Stimulated activated CD8-positive, alpha-beta memory T cell treated with anti-CD3 and anti-CD28 coated beads, Interleukin-15, amount 100 ng/mL, for 24 hours (primary cell): Measurements from ENCODE around the gene PSMG4.

Experiments
- DNase-seq: peaks from one replicate; pipeline ENCODE4 v3.0.0-alpha.2; 2020; ENCODE audit warnings: low read depth

Gene PSMG4

DNA sequence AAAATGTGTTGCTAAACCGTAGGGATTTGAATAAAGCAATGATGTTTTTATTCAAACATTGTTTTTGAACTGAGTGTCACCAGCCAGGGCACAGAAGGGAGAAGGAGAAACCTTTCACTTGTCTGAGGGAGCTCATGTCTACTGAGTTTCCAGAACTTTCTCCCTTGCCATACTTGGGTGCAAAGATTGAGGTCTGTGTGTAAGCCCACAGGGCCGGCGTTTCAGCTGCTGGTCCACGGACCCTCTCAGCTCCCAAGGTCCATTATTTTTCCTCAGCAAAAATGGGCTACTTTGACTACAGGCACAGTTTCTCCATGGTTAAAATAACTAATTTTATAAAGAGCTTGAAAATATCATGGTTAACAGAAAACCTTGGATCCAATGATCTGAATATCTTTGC, 32.6 kb downstream of the PSMG4 start:
- DNase-seq = no peak

DNA sequence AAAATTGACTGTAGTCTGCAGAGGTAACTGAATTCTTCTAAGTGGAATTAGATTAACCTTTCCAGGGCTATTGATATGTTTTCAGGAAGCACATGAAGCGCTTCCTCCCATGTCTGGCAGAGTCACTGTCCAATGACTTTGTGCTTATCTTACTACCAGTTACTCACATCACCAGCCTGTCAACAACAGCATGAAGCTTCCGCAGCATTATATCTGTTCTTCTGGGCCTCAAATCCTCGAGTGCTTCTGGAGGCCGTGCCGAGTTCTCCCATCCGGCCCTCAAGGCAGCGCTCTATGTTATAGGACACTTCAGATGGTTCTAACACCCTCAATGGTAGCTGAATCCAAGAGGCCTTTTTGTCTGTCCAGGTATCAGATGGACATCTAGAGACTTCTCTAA, 33.2 kb downstream of the PSMG4 start:
- no peak for DNase-seq

DNA sequence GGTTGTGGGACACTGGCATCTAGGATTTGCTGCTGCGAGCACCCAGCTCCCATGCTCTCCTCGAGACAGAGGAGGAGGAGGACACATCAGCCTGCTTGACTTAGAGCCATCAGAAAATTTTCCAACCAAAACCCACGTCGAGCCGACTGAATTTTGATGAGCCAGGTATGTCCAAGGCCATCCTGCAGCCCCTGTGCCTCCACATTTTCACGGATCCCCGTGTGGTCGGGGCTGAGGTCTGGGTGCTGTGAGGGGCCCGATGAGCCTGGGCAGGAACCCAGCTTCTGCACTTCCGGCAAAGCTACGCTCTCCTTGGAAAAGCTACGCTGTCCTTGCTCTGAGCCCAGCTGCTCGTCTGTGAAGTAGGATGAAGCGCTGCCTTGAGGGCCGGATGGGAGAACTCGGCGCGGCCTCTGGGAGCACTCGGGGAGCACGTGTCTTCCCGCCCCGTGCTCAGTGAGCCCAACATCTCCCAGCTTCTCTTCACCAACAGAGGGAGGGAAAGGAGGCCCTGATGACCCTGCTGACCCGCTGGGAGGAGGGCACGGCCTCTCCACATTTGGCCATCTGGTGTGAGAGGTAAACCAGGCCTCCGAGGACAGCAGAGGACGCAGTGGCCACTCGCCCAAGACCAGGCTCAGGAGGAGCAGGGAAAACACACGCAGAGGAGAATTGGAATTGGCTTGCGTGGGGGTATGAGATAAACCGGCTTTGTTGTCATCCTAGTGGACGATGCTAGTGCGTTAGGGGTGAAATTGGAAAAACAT, 33.9 kb downstream of the PSMG4 start:
- DNase-seq = no peak

DNA sequence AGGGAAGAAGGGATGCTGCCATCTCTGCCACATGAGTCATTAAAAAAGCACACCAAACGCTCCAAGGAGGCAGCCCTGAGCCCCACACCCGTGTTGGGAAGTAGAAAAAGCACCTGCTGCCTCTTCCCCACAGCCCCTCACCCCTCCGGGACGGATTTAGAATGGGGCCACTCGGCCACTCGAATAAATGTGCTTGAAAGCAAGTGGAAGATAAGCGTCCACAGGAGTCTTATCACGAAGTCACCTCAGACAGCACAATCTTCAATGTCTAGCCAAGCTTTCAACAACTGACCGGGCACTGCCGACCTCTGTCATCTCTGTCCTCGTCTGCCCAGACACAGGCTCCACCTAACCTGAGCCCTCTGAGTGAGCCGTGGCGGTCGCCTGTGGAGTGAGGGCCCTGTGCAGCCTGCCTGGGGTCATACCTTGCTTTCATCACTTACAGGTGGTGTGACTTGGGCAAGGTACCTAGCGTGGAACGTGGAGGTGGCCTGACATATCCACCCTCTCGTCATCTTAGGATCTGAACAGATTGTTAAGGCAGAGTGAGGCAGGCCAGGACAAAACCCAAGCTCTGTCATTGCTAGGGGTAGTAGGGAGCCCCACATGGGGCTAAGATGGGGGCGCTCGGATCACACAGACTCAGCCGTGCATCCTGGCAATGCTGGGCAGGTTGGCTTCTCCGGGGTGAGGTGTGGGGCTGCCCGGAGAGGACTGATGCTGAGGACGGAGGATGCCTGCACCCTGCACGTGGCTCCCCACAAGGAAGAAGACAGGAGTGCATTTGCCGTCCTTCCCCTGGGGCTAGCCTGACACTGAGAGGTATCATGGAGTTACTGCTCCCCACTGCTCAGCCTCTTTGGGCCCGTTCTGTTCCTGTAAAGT, 34.8 kb downstream of the PSMG4 start:
- DNase-seq = no peak

DNA sequence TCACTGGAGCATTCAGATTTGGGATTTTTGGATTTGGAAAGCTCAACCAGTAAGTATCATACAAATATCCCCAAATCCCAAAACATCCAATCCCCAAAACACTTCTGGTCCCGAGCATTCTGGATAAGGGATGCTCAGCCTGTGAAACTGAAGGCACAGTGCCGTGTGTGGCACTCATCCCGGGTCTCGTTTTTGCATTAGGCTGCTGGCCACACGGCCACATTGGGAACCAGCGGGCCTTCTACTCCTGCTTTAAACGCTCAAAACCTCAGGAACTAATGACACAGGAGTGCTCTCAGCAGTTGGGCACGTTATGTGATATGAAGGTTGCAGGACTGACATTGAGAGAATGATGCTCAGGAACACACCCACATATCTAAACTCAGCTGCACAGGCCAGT, 35.6 kb downstream of the PSMG4 start:
- DNase-seq = no peak

DNA sequence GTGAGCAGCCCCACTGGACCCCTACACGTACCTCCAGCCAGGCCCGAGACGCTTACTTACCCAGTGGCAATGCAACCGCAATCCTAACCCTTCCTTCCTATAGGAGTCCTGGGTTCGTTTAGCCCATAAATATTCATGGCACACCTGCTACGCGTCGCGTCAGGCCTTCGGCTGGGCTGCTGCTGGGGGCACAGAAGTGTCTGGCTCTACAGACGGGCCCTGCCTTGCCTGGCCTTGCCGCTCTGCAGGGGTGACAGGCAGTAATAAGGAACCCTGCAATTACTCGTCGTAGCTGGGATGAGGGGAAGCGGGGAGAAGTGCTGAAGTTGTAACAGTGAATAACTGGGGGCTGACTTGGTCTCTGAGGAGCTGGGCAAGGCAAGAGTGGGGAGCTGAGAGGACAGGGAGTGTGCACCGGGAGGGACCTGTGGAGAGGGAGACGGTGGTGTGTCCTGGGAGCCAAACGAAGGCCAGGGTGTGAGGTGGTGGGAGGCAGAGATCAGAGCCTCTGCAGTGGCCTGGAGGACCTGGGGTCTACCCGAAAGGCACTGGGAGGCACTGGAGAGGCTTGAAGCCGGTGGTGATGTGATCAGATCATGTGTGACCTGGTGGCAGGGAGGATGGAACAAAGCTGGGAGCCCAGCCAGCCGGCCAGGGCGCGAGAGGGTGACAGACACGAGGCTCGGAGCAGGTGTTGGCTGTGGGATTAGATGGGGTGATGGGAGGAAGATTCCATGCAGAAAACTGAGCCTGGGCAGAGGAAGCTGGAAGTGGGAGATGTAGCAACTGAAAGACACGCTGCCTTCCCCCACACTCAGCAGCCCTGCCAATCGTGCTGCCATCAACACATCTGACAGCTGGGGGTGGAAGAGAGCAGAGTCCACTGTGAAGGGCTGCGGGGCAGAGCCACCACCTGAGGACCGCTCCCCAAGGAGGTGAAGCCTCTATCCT, 36.4 kb downstream of the PSMG4 start:
- no peak for DNase-seq

DNA sequence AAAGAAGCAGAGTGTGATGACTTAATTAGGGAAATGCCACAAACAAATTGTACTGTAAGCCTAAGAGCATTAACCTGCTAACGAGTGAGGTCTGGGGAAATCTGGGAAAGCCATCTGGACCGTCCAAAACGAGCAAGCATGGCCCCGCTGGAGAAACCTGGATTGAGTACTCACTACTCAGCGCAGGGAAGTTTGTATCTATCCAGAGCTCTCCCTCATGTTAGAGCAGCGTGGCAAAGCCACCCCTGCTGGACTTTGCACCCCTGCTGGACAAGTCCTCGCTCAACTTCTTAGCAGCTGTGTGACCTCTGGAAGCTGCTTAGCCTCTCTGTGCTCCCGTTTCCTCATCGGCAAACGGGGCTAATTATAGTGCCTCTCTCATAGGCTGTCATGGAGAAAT, 37.3 kb downstream of the PSMG4 start:
- DNase-seq = no peak

DNA sequence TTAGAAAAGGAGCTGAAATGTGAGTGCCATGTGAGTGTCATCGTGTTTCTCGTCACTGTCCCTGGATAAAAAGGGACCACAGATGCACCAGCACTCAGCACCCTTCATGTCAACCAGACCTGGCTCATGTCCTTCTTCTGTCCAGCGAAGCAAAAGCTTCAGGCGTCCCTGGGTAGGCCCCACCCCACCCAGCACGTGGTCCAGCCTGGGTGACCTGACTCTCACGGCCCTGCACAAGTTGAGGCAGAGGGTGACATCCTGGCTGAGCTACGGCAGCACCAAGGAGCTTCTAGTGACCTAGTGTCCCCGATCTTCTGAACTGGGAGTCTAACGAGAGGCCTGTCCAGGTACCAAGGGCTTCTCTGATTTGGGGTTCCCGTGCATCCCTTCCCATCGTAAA, 37.8 kb downstream of the PSMG4 start:
- DNase-seq = no peak

DNA sequence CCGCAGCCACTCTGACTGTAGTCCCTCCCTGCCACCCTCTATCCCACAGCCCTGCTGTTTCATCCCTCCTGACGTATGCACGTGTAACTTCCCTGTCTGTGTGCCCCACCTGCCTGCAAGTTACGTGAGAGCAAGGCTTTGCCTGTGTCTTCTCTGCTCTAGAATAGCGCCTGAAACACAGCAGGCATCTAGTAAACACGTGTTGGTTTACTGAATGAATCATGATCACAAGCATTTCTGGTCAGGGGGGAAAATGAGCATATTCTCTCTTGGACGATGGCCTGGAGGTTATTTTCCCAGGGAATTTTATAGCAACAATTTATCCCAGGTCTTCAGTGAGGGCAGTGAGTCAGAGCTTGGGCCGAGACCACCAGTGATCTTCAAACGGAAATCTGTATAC, 38.3 kb downstream of the PSMG4 start:
- no peak for DNase-seq

DNA sequence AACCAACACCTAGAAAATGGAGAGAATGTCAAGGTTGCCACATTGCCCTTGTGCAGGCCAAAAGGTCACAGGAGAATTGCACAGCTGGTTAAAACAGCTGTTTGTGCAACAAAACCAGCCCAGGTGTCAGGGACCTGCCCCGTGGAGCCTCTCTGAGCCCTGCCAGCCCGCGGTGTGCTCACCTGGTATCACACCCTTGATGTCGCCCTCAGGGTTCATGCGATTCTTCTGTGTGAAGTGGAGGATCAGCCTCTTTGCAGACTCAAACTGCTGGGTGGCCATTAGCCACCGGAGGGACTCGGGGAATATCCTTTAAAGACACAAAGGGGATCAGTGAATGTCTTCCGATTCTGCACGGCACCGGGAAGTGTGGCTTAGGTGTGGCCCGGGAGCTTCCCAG, 39.2 kb downstream of the PSMG4 start:
- no peak for DNase-seq

DNA sequence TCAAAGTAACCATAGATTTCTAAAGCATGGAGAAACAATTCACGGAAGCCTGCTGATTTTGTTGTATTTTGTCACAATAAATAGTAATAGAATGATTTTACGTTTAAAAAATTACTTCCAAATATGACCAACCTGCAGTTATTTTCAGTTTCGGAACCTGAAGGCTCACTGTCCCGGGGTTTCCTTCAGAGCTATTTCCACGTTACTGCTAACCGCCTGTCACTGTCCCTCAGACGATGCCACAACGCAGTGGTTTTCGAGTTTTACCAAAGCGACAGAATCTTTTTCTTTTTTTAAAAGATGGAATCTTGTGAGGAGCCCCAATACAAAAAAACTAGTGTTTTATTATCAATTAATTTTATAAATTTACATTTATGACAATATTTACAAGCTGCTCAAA, 40.5 kb downstream of the PSMG4 start:
- DNase-seq = no peak

DNA sequence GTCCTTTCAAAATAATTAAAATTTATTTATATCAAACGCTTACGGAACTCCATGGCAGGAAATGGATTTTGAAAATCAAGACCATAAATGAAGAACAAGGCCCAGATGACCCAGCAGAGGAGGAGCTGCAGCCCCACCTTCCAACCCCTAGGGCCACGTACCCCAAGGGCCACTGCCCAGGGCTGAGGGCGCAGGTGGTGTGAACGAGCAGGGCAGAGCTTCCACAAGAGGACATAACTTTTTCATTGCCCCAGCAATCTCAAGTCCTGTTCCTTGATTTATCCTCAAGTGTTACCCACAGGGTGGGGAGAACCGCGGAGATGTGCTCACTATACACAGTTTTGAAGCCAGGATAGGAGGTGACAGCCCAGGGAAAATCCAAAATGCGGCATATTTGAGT, 42.8 kb downstream of the PSMG4 start:
- no peak for DNase-seq

DNA sequence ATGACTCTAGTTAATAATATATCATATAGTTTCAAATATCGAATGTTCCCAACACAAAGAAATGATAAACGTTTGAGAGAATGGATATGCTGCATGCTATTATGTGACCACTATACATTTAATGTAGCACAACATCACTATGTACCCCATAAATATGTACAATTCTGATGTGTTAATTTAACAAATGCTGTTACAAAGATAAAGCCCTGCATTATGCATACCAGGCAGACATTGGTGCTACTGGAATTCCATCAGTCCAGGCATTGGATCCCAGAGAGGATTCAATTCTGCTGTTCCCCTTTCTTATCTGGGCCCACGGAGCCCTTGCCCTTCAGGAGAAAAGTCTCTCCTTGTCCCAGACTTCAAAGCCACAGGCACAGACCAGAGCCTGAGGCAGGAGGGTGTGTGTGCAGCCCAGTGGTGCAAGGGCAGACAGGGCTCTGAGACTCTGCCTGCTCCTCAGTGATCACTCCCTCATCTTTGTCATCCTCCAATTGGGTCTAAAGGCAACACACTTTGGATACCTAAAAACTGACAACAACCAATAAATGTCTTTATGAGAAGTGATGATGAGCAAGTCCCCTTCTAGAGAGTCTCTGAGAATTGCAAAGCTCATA, 45.2 kb downstream of the PSMG4 start:
- DNase-seq = no peak

DNA sequence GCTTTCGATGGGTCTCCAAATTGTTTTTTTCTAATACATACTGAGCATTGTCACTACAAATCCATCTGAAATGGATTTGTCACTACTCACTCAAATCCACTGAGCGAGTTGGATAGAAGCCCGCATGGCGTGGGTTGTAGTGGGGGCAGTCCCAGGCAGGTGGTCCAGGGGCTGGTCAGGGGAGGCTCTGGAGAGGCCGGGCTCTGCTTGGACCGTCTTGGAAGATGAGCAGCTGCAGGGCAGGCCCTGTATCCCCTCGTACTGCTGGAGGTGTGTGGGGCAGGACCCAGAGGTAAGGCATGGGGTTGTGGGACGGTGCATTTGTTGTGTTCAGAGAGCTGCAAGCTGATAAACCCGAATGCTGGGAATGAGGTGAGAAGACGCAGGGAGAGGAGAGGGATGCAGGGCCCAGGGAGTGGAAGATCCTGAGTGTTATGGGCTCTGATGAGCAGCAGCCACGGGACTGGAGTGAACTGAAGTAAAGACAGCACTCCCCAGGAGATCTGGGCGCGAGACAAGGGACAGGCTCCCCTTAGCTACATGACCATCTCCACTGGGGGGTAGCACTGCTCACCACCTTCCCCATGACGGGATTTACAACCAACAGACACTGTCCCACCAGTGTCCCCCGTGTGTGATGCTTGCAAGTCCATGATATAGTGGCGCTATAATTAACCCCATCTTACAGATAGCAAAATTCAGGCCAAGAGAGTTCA, 45.9 kb downstream of the PSMG4 start:
- no peak for DNase-seq

DNA sequence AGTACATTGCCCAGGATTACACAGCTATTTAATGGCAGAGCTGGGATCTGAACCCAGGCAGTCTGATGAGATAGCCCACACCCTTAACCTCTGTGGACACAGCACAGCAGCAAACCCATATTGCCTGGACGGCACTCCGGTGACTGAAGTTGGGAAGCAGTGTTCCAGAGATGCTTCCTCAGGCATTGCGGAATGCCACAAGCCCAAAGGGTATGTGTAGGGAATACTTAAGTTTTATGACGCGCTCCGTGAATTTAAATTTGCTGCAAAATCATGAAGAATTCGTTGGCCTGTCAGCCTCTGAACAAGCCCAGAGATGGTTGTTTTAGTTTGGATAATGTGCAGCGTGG, 46.4 kb downstream of the PSMG4 start:
- no peak for DNase-seq

DNA sequence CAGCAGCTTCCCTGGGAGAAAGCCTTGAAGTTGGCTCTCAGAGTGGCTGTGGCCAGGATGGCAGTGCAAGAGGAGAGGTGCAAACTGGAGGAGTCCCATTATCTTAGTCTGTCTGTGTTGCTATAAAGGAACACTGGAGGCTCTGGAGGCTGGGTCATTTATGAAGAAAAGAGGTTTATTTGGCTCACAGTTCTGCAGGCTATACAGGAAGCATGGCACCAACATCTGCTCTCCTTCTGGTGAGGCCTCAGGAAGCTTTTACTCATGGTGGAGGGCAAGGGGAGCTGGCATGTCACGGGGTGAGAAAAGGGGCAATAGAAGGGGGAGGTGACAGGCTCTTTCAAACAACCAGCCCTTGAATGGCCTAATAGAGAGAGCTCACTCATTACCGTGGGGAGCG, 47.1 kb downstream of the PSMG4 start:
- DNase-seq = no peak

DNA sequence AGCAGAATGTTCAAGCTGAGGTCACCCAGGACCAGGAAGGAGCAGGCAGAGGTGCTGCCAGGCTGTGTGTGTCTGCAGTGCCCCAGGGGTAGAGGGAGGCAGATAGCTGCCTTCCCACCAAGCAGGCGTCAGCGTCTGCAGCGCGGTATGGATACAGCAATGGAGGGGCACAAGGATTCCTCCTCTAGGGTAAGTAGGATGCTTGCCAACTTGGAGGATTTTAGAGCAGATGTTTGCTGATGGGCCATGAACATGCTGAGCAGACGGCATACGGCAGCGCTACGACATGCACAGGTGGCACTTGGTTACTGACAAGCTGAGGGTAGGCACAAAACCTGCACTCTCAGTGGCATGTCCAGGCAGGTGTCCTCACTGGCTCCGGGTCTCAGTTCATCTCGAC, 48.1 kb downstream of the PSMG4 start:
- no peak for DNase-seq

DNA sequence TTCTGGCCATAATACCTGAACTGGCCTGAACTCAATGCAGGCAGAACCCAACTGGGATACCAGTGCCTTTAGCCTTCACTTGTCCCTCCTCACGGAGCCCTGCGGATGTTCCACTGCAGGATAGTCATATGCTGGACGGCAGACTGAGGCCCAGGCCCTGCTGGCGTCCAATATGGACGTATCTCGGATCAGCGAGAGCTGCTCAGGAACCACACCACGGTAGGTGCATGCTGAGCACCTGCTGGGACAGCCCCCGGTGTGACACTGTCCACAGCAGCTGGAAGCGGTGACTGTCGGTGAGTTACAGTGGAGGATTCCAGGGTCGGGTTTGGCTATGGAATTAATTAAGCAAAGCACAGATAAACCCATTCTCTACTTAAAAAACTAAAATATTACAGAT, 48.7 kb downstream of the PSMG4 start:
- no peak for DNase-seq

DNA sequence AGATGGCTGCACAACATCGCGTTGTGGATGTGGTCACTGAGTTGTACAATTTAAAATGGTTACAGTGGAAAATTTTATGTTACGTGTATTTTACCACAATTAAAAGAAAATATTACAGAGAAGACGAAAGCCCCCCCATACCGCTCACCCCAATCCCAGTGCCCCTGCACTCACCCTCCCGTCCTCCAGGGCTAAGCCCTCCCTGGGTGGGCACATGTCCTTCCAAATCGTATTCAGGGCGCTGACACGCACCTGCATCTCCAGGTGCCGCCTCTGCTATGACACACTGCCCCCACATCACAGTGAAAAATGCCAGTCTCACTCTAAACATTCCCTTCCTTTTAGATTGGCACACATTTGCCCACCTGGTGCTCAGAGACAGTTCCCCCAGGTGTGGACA, 49.4 kb downstream of the PSMG4 start:
- no peak for DNase-seq

DNA sequence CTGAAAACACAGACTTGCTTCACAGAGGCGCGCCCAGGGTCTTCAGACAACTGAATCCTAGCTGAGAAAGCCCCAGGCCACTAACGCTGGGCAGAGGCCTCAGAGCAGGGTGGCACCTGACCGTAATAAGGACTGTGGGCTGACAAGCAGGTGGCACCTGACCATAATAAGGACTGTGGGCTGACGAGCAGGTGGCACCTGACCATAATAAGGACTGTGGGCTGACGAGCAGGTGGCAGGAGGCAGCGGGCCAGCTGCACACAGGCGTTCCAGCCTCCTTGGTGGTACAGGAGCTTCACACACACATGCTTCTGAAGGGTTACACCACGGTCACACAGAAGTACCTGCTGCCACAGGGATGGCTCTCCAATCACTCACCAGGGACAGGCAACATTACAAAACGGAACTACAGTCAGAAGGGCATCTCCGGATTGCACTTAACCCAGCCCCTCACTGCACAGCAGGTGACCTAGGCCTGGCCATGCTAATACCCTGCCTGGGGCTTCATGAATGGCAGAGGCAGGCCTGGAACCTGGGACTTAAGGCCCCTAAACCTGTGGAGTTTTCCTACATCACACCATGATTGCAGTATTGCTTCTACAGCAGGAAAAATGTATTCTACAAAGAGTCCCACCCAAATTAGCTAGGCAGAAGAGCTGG, 50.8 kb downstream of the PSMG4 start:
- DNase-seq = no peak

DNA sequence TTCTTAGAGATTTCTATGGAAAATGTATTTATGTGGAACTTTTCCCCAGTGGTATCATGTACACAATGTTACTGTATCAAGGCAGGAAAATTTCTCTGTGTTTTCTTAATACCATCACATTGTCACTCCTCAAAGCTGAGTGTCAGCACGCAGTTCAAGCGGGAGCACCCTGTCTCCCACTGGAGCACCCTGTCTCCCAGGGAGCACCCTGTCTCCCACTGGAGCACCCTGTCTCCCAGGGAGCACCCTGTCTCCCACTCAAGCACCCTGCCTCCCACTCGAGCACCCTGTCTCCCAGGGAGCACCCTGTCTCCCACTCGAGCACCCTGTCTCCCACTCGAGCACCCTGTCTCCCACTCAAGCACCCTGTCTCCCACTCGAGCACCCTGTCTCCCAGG, 51.3 kb downstream of the PSMG4 start:
- no peak for DNase-seq
